Measurements from ENCODE around the gene VPS54. TPM values are rescaled to one million over a fixed set of nuclear protein-coding genes. Genes with fewer than 3 reads are reported as not detected.

VPS54 gene
- total and polyA plus RNA-seq, 9 of the 15 experiments (the other 6 are each of a cell fraction or from before 2014, with no cell fraction given), result 4.9 to 23.2 (median 13.2) TPM

DNA sequence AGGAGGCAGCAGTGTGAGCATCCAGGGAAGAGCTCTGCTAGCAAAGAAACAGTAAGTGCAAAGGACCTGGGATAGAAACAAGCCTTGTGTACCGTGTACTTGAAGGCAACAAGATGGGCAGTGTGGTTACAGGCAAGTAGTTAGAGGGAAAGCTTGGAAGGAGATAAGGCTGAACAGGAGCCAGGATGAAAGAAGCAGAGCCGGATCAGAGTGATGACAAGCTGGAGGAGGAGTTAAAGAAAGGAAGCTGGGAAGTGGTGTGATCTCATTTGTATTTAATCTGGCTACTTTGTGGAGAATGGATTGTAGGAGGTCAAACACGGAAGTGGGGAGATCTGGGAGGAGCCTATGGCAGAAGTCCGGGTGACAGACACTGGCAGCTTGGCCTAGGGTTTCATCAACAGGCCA, 44.7 kb upstream of the VPS54 start (continued):
- TF ChIP-seq TOE1 (IDR thresholded peaks at IDR 0.05; ENCODE audit: borderline replicate concordance) (no peak; the same call in 1 of the 2 replicates), TOE1 (CRISPR knock-in tag; IDR thresholded peaks at IDR 0.05; ENCODE audit: borderline replicate concordance, low read depth) (no peak), ELF1 (tag; IDR thresholded peaks at IDR 0.05) (peak; percentile 84), SMARCE1 (IDR thresholded peaks at IDR 0.05) (peak; percentile 16; the same call in 1 of the 2 replicates), CTBP1 (IDR thresholded peaks at IDR 0.05; ENCODE audit: borderline replicate concordance) (peak; percentile 75; the same call in 1 of the 2 replicates), ARNT (IDR thresholded peaks at IDR 0.05) (no peak)
- TF ChIP-seq, protein P1, sequence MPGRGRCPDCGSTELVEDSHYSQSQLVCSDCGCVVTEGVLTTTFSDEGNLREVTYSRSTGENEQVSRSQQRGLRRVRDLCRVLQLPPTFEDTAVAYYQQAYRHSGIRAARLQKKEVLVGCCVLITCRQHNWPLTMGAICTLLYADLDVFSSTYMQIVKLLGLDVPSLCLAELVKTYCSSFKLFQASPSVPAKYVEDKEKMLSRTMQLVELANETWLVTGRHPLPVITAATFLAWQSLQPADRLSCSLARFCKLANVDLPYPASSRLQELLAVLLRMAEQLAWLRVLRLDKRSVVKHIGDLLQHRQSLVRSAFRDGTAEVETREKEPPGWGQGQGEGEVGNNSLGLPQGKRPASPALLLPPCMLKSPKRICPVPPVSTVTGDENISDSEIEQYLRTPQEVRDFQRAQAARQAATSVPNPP (IDR thresholded peaks at IDR 0.05; ENCODE audit: borderline replicate concordance, insufficient read depth, insufficient read length), result no peak
- TF ChIP-seq, protein P2, sequence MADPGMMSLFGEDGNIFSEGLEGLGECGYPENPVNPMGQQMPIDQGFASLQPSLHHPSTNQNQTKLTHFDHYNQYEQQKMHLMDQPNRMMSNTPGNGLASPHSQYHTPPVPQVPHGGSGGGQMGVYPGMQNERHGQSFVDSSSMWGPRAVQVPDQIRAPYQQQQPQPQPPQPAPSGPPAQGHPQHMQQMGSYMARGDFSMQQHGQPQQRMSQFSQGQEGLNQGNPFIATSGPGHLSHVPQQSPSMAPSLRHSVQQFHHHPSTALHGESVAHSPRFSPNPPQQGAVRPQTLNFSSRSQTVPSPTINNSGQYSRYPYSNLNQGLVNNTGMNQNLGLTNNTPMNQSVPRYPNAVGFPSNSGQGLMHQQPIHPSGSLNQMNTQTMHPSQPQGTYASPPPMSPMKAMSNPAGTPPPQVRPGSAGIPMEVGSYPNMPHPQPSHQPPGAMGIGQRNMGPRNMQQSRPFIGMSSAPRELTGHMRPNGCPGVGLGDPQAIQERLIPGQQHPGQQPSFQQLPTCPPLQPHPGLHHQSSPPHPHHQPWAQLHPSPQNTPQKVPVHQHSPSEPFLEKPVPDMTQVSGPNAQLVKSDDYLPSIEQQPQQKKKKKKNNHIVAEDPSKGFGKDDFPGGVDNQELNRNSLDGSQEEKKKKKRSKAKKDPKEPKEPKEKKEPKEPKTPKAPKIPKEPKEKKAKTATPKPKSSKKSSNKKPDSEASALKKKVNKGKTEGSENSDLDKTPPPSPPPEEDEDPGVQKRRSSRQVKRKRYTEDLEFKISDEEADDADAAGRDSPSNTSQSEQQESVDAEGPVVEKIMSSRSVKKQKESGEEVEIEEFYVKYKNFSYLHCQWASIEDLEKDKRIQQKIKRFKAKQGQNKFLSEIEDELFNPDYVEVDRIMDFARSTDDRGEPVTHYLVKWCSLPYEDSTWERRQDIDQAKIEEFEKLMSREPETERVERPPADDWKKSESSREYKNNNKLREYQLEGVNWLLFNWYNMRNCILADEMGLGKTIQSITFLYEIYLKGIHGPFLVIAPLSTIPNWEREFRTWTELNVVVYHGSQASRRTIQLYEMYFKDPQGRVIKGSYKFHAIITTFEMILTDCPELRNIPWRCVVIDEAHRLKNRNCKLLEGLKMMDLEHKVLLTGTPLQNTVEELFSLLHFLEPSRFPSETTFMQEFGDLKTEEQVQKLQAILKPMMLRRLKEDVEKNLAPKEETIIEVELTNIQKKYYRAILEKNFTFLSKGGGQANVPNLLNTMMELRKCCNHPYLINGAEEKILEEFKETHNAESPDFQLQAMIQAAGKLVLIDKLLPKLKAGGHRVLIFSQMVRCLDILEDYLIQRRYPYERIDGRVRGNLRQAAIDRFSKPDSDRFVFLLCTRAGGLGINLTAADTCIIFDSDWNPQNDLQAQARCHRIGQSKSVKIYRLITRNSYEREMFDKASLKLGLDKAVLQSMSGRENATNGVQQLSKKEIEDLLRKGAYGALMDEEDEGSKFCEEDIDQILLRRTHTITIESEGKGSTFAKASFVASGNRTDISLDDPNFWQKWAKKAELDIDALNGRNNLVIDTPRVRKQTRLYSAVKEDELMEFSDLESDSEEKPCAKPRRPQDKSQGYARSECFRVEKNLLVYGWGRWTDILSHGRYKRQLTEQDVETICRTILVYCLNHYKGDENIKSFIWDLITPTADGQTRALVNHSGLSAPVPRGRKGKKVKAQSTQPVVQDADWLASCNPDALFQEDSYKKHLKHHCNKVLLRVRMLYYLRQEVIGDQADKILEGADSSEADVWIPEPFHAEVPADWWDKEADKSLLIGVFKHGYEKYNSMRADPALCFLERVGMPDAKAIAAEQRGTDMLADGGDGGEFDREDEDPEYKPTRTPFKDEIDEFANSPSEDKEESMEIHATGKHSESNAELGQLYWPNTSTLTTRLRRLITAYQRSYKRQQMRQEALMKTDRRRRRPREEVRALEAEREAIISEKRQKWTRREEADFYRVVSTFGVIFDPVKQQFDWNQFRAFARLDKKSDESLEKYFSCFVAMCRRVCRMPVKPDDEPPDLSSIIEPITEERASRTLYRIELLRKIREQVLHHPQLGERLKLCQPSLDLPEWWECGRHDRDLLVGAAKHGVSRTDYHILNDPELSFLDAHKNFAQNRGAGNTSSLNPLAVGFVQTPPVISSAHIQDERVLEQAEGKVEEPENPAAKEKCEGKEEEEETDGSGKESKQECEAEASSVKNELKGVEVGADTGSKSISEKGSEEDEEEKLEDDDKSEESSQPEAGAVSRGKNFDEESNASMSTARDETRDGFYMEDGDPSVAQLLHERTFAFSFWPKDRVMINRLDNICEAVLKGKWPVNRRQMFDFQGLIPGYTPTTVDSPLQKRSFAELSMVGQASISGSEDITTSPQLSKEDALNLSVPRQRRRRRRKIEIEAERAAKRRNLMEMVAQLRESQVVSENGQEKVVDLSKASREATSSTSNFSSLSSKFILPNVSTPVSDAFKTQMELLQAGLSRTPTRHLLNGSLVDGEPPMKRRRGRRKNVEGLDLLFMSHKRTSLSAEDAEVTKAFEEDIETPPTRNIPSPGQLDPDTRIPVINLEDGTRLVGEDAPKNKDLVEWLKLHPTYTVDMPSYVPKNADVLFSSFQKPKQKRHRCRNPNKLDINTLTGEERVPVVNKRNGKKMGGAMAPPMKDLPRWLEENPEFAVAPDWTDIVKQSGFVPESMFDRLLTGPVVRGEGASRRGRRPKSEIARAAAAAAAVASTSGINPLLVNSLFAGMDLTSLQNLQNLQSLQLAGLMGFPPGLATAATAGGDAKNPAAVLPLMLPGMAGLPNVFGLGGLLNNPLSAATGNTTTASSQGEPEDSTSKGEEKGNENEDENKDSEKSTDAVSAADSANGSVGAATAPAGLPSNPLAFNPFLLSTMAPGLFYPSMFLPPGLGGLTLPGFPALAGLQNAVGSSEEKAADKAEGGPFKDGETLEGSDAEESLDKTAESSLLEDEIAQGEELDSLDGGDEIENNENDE (IDR thresholded peaks at IDR 0.05; ENCODE audit: low read depth, low read length), result no peak
- TF ChIP-seq, protein P3, sequence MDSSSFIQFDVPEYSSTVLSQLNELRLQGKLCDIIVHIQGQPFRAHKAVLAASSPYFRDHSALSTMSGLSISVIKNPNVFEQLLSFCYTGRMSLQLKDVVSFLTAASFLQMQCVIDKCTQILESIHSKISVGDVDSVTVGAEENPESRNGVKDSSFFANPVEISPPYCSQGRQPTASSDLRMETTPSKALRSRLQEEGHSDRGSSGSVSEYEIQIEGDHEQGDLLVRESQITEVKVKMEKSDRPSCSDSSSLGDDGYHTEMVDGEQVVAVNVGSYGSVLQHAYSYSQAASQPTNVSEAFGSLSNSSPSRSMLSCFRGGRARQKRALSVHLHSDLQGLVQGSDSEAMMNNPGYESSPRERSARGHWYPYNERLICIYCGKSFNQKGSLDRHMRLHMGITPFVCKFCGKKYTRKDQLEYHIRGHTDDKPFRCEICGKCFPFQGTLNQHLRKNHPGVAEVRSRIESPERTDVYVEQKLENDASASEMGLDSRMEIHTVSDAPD (CRISPR knock-in tag; IDR thresholded peaks at IDR 0.05), result no peak

Measured in K562 (cell line).